HCT116 (cell line): ENCODE measurements around the gene SOWAHC. TPM values are rescaled to one million over a fixed set of nuclear protein-coding genes. Genes with fewer than 3 reads are reported as not detected.
"Not testable (repeated sequence)": the region's sequence is repeated elsewhere in the genome, so short reads cannot be mapped to it uniquely, and the experiment has no call there.

Experiments
- ATAC-seq: fragments of 200-7000 bp; cut with Tn5 transposase; 2 replicates; pipeline ENCODE4 v1.9.1; 2020; ENCODE audit warnings: mild to moderate bottlenecking, moderate library complexity
- BruUV-seq: library from RNA; stranded (reverse); fragments of 400-500 nt; replicated peaks from 2 replicates; lab custom pipeline; 2021; lab: Mats Ljungman, UMichigan
- CTCF ChIA-PET: fragments of 300-600 bp; sonication (Branson Sonifier 250); formaldehyde crosslinking; loops from one replicate; lab custom pipeline; 2021; ENCODE audit warnings: antibody characterized with exemption; lab: Charles Lee
- POLR2A ChIA-PET: fragments of 300-600, 350-600 bp; sonication (Branson Sonifier 250); formaldehyde crosslinking; loops from one replicate; lab custom pipeline; 2021; ENCODE audit warnings: antibody characterized with exemption; lab: Charles Lee
- RAD21 ChIA-PET, 2 experiments: fragments of 300-600 bp; sonication (Branson Sonifier 250); formaldehyde crosslinking; loops; one replicate each; lab custom pipeline; 2023; ENCODE audit warnings: low total read pairs in 2 of 2; ENCODE audit not compliant: uncharacterized antibody in 2 of 2, unreplicated experiment in 2 of 2, low non-redundant PET in 1 of 2; lab: Charles Lee
- DNase-seq: peaks from one replicate; pipeline ENCODE4 v3.0.0-alpha.2; 2010; ENCODE audit warnings: low read depth, low spot score
- H2AFZ ChIP-seq: fragments of 200-600 bp; shearing (Covaris generic), sonication (generic); 2 replicates; pipeline ENCODE4 v1.6.1; 2017; ENCODE audit warnings: low read depth, mixed run types, mixed read lengths, antibody characterized with exemption, low read length; ENCODE audit not compliant: poor library complexity, severe bottlenecking
- H3K27ac ChIP-seq: 2 replicates; pipeline ENCODE4 v1.5.1; 2012; ENCODE audit warnings: low read depth, low read length
- H3K27me3 ChIP-seq: fragments of 200-600 bp; sonication (generic); 2 replicates; pipeline ENCODE4 v1.6.1; 2016; ENCODE audit warnings: mixed run types, low read length, mixed read lengths; ENCODE audit not compliant: insufficient read depth
- H3K36me3 ChIP-seq, 2 experiments: fragments of 200-500 bp in 1 of 2; fragments of 200-600 bp in 1 of 2; sonication (Bioruptor generic) in 1 of 2; sonication (generic) in 1 of 2; 2 replicates each; pipeline versions ENCODE4 v1.5.1 to v1.6.1; 2014 to 2016; ENCODE audit warnings: low read length in 2 of 2, inconsistent platforms in 1 of 2, mixed read lengths in 1 of 2, mixed run types in 1 of 2; ENCODE audit not compliant: insufficient read depth in 2 of 2, control insufficient read depth in 1 of 2
- H3K4me1 ChIP-seq, 2 experiments: fragments of 200-600 bp in 1 of 2; sonication (generic) in 1 of 2; 2 replicates each; pipeline versions ENCODE4 v1.5.1 to v1.6.1; 2012 to 2017; ENCODE audit warnings: low read length in 2 of 2, inconsistent platforms in 1 of 2, mild to moderate bottlenecking in 1 of 2, mixed read lengths in 1 of 2, mixed run types in 1 of 2, moderate library complexity in 1 of 2; ENCODE audit not compliant: insufficient read depth in 2 of 2, control insufficient read depth in 1 of 2
- H3K4me2 ChIP-seq: fragments of 200-600 bp; sonication (generic); 2 replicates; pipeline ENCODE4 v1.6.1; 2017; ENCODE audit warnings: mixed run types, low read length, mixed read lengths
- H3K4me3 ChIP-seq, 2 experiments: fragments of 200-600 bp in 1 of 2; sonication (generic) in 1 of 2; replicated peaks in 1 of 2; 2 replicates each; pipeline ENCODE4 v1.5.1; 2011 to 2016; ENCODE audit warnings: low read length in 2 of 2, control low read depth in 1 of 2, low read depth in 1 of 2, mild to moderate bottlenecking in 1 of 2, mixed read lengths in 1 of 2, mixed run types in 1 of 2
- H3K79me2 ChIP-seq: fragments of 200-600 bp; sonication (generic); 2 replicates; pipeline ENCODE4 v1.6.1; 2017; ENCODE audit warnings: mild to moderate bottlenecking, mixed run types, low read length, moderate library complexity, mixed read lengths; ENCODE audit not compliant: insufficient read depth
- H3K9ac ChIP-seq: fragments of 200-600 bp; sonication (generic); 2 replicates; pipeline ENCODE4 v1.6.1; 2016; ENCODE audit warnings: low read length, mixed read lengths
- H3K9me2 ChIP-seq: fragments of 200-600 bp; sonication (generic), shearing (Covaris generic); 2 replicates; pipeline ENCODE4 v1.6.1; 2017; ENCODE audit warnings: mixed run types, mild to moderate bottlenecking, moderate library complexity; ENCODE audit not compliant: insufficient read depth
- H3K9me3 ChIP-seq, 2 experiments: fragments of 200-500 bp in 1 of 2; fragments of 200-600 bp in 1 of 2; sonication (Bioruptor generic) in 1 of 2; sonication (generic) in 1 of 2; 2 replicates each; pipeline ENCODE4 v1.6.1; 2014 to 2017; ENCODE audit warnings: low read length in 2 of 2, mixed read lengths in 2 of 2, inconsistent platforms in 1 of 2, low read depth in 1 of 2, mild to moderate bottlenecking in 1 of 2, mixed run types in 1 of 2, moderate library complexity in 1 of 2; ENCODE audit not compliant: control insufficient read depth in 1 of 2, insufficient read depth in 1 of 2
- H4K20me1 ChIP-seq: fragments of 200-600 bp; sonication (generic), shearing (Covaris generic); 2 replicates; pipeline ENCODE4 v1.6.1; 2017; ENCODE audit warnings: mixed run types, mild to moderate bottlenecking, moderate library complexity; ENCODE audit not compliant: insufficient read depth
- CBX3 ChIP-seq: IDR thresholded peaks from 2 replicates; pipeline ENCODE4 v1.6.1; 2012; ENCODE audit warnings: low read depth
- CEBPB ChIP-seq: IDR thresholded peaks from 2 replicates; pipeline ENCODE4 v1.6.1; 2012; ENCODE audit warnings: low read depth
- ELF1 ChIP-seq: IDR thresholded peaks from 2 replicates; pipeline ENCODE4 v1.6.1; 2012; ENCODE audit warnings: low read depth, borderline replicate concordance
- EZH2phosphoT487 ChIP-seq: fragments of 200-600 bp; IDR thresholded peaks from 2 replicates; pipeline ENCODE4 v1.6.1; 2018; ENCODE audit warnings: antibody characterized with exemption, borderline replicate concordance
- FOSL1 ChIP-seq: IDR thresholded peaks from 2 replicates; pipeline ENCODE4 v1.6.1; 2012; ENCODE audit warnings: low read depth
- RAD21 ChIP-seq: IDR thresholded peaks from 2 replicates; pipeline ENCODE4 v1.6.1; 2012; ENCODE audit warnings: low read depth, mild to moderate bottlenecking
- SIN3A ChIP-seq: IDR thresholded peaks from 2 replicates; pipeline ENCODE4 v1.6.1; 2012; ENCODE audit warnings: low read depth
- TCF7L2 ChIP-seq: IDR thresholded peaks from 2 replicates; pipeline ENCODE4 v1.7.0; 2011; ENCODE audit warnings: borderline replicate concordance, inconsistent platforms; ENCODE audit not compliant: insufficient read depth, insufficient read length; ENCODE audit errors: extremely low read depth
- YY1 ChIP-seq: IDR thresholded peaks from 2 replicates; pipeline ENCODE4 v1.6.1; 2011; ENCODE audit warnings: low read length, low read depth, moderate library complexity, mild to moderate bottlenecking; ENCODE audit not compliant: insufficient replicate concordance; ENCODE audit errors: extremely low read depth
- intact Hi-C: fragments of 100-400 bp; cut with micrococcal nuclease; formaldehyde crosslinking; loops from 2 replicates; pipeline ENCODE4 v1.10.0; 2022
- total RNA-seq: library from RNA; stranded (reverse); gene quantifications from one replicate; pipeline ENCODE4 v1.2.1, GENCODE V29; 2021; ENCODE audit not compliant: unreplicated experiment
- TF ChIP-seq, protein P1 (sequence below): IDR thresholded peaks from 2 replicates; pipeline ENCODE4 v1.6.1; 2012
- TF ChIP-seq, protein P2 (sequence below): IDR thresholded peaks from 2 replicates; pipeline ENCODE4 v1.6.1; 2011; ENCODE audit warnings: mild to moderate bottlenecking, low read length, moderate library complexity; ENCODE audit not compliant: insufficient replicate concordance; ENCODE audit errors: extremely low read depth
- TF ChIP-seq, protein P3 (sequence below): IDR thresholded peaks from 2 replicates; pipeline ENCODE4 v1.6.1; 2012

SOWAHC gene
- total RNA-seq, 1 experiment from 2014 or later = 16.6 TPM

DNA sequence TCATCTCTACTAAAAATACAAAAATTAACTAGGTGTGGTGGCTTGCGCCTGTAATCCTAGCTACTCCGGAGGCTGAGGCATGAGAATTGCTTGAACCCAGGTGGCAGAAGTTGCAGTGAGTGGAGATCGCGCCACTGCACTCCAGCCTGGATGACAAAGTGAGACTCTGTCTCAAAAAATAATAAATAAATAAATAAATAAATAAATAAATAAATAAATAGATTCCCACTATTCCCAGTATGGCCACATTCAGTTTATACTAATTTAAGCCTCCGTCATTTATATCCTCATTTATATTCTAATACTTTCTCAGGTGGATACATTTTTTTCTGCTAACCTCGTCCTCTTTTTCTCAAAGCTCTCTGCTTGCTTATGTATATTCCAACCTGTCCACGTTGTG lies 14.2 kb downstream of the SOWAHC start:
- H3K36me3 ChIP-seq, H3K9me3 ChIP-seq, DNase-seq, H3K27me3 ChIP-seq, H2AFZ ChIP-seq, H3K9me2 ChIP-seq, RAD21 ChIA-PET, H3K4me3 ChIP-seq, intact Hi-C loops, H3K4me1 ChIP-seq, CTCF ChIA-PET, H3K79me2 ChIP-seq, H3K4me2 ChIP-seq, H3K27ac ChIP-seq, H4K20me1 ChIP-seq, ATAC-seq, H3K9ac ChIP-seq, POLR2A ChIA-PET, BruUV-seq: not testable (repeated sequence)

DNA sequence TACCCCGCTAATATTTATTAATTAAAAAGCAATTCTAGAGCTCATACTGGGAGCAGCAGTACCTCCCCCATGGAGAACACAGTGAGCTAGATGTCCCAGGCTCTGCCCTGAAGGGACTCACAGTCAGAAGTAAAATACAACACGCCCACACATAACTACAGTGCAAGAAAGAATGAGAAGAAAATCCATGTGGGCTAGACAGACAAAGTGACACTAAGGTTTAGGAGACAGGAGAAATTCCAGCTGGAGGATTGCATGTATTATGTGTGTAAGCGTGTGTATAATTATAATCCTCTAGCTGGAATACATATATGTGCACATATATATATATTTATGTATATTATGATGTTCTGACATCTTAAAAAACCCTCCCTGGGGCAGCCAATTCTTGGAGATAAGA lies 15.7 kb downstream of the SOWAHC start:
- ChIA-PET CTCF (interaction anchor here (0.9 kb wide), 1 partner anchor 25 kb away, joined by 3 read pairs; no protein-coding TSS in a partner anchor), POLR2A (no interaction called here), RAD21 (no interaction called here)
- H4K20me1 ChIP-seq = no peaks in the 10 kb centered on the region
- no peak for TF ChIP-seq RAD21
- no peak for TF ChIP-seq FOSL1
- TF ChIP-seq CEBPB = no peak
- TF ChIP-seq, protein P1, sequence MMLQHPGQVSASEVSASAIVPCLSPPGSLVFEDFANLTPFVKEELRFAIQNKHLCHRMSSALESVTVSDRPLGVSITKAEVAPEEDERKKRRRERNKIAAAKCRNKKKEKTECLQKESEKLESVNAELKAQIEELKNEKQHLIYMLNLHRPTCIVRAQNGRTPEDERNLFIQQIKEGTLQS = no peak
- no peak for TF ChIP-seq SIN3A
- no peak for TF ChIP-seq CBX3
- no peak for TF ChIP-seq ELF1
- TF ChIP-seq, protein P2, sequence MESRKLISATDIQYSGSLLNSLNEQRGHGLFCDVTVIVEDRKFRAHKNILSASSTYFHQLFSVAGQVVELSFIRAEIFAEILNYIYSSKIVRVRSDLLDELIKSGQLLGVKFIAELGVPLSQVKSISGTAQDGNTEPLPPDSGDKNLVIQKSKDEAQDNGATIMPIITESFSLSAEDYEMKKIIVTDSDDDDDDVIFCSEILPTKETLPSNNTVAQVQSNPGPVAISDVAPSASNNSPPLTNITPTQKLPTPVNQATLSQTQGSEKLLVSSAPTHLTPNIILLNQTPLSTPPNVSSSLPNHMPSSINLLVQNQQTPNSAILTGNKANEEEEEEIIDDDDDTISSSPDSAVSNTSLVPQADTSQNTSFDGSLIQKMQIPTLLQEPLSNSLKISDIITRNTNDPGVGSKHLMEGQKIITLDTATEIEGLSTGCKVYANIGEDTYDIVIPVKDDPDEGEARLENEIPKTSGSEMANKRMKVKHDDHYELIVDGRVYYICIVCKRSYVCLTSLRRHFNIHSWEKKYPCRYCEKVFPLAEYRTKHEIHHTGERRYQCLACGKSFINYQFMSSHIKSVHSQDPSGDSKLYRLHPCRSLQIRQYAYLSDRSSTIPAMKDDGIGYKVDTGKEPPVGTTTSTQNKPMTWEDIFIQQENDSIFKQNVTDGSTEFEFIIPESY = no peak
- no peak for TF ChIP-seq TCF7L2
- no peak for TF ChIP-seq EZH2phosphoT487
- TF ChIP-seq, protein P3, sequence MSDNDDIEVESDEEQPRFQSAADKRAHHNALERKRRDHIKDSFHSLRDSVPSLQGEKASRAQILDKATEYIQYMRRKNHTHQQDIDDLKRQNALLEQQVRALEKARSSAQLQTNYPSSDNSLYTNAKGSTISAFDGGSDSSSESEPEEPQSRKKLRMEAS = no peak
- no peak for TF ChIP-seq YY1
- no peak overlapping the region for H3K4me2 ChIP-seq
- ATAC-seq = no peak
- no peaks in the 10 kb centered on the region for H3K9me3 ChIP-seq
- no peaks in the 10 kb centered on the region for H3K9me2 ChIP-seq
- intact Hi-C loops = no loop called here
- no peak overlapping the region for H3K9ac ChIP-seq
- H3K27ac ChIP-seq = no peak overlapping the region
- H3K79me2 ChIP-seq = no peaks in the 10 kb centered on the region
- peaks cover 0 to 6% of the 10 kb centered on the region in 2 experiments; a peak in 1 of 4 replicates for H3K4me1 ChIP-seq
- no peaks in the 10 kb centered on the region for H3K36me3 ChIP-seq
- no TSS peak for BruUV-seq
- H3K27me3 ChIP-seq = no peaks in the 10 kb centered on the region
- DNase-seq = no peak
- H3K4me3 ChIP-seq = no peak overlapping the region
- no peak overlapping the region for H2AFZ ChIP-seq
